HepG2 (cell line): ENCODE measurements around the gene SFMBT1. TPM values are rescaled to one million over a fixed set of nuclear protein-coding genes. Genes with fewer than 3 reads are reported as not detected.

Experiments
- ATAC-seq: fragments of 200-7000 bp; cut with Tn5 transposase; 3 replicates; pipeline ENCODE4 v1.9.1; 2020; ENCODE audit warnings: mild to moderate bottlenecking, moderate library complexity
- BruUV-seq: library from RNA; stranded (reverse); fragments of 400-500 nt; replicated peaks from 2 replicates; lab custom pipeline; 2021; lab: Mats Ljungman, UMichigan
- CTCF ChIA-PET: fragments of 300-600 bp; formaldehyde crosslinking; extraction: SDS; loops from one replicate; lab custom pipeline; 2021; ENCODE audit warnings: low total read pairs, inconsistent platforms, low intra/inter-chr PET ratio; lab: Yijun Ruan, JAX
- POLR2A ChIA-PET: fragments of 350-600 bp; sonication (Branson Sonifier 250); formaldehyde crosslinking; loops from one replicate; lab custom pipeline; 2020; ENCODE audit warnings: antibody characterized with exemption, inconsistent platforms; lab: Yijun Ruan, JAX
- DNase-seq: peaks from one replicate; pipeline ENCODE4 v3.0.0-alpha.2; 2015; ENCODE audit warnings: low spot score
- FAIRE-seq: peaks from 3 replicates; lab custom pipeline; 2011; peaks lifted over from hg19 to GRCh38; lab: Jason Lieb, UNC
- H2AFZ ChIP-seq: one replicate; pipeline ENCODE4 v1.6.1; 2011; ENCODE audit warnings: low read length, inconsistent platforms
- H3K27ac ChIP-seq: fragments of 300-600 bp; 3 replicates; pipeline ENCODE4 v1.8.0; 2011; ENCODE audit warnings: mixed run types, mild to moderate bottlenecking, mixed read lengths, low read length, inconsistent platforms; ENCODE audit not compliant: insufficient read depth; ENCODE audit errors: extremely low read length
- H3K27me3 ChIP-seq, 2 experiments: fragments of 200-600 bp in 1 of 2; 2 replicates in 1 of 2; 3 replicates in 1 of 2; pipeline versions ENCODE4 v1.6.0 to v1.8.0; 2011; ENCODE audit warnings: low read length in 2 of 2, mild to moderate bottlenecking in 2 of 2, moderate library complexity in 2 of 2, inconsistent platforms in 1 of 2; ENCODE audit not compliant: insufficient read depth in 2 of 2, control insufficient read depth in 1 of 2
- H3K36me3 ChIP-seq, 2 experiments: fragments of 200-600 bp in 1 of 2; replicated peaks in 1 of 2; 2 replicates in 1 of 2; 3 replicates in 1 of 2; pipeline versions ENCODE4 v1.5.1 to v1.8.0; 2011; ENCODE audit warnings: low read length in 2 of 2, inconsistent platforms in 1 of 2; ENCODE audit not compliant: insufficient read depth in 2 of 2, control insufficient read depth in 1 of 2
- H3K4me1 ChIP-seq: 2 replicates; pipeline ENCODE4 v1.5.1; 2012; ENCODE audit warnings: low read length, inconsistent platforms; ENCODE audit not compliant: insufficient read depth
- H3K4me2 ChIP-seq: 2 replicates; pipeline ENCODE4 v1.6.0; 2011; ENCODE audit warnings: low read depth, low read length, inconsistent platforms
- H3K4me3 ChIP-seq, 3 experiments: fragments of 200-600 bp in 1 of 3; sonication (generic), shearing (Covaris generic) in 1 of 3; replicated peaks in 1 of 3; 2 replicates each; pipeline ENCODE4 v1.5.1; 2011 to 2016; ENCODE audit warnings: low read length in 3 of 3, inconsistent platforms in 2 of 3, low read depth in 2 of 3, mild to moderate bottlenecking in 2 of 3, control low read depth in 1 of 3, mixed read lengths in 1 of 3; ENCODE audit not compliant: insufficient read depth in 1 of 3
- H3K79me2 ChIP-seq: one replicate; pipeline ENCODE4 v1.6.1; 2011; ENCODE audit warnings: low read length, inconsistent platforms; ENCODE audit not compliant: insufficient read depth
- H3K9ac ChIP-seq: 2 replicates; pipeline ENCODE4 v1.6.0; 2011; ENCODE audit warnings: mild to moderate bottlenecking, low read depth, low read length, inconsistent platforms; ENCODE audit not compliant: insufficient read depth
- H3K9me3 ChIP-seq: 2 replicates; pipeline ENCODE4 v1.5.1; 2012; ENCODE audit warnings: mild to moderate bottlenecking, low read length
- H4K20me1 ChIP-seq: 2 replicates; pipeline ENCODE4 v1.6.0; 2011; ENCODE audit warnings: inconsistent platforms, mild to moderate bottlenecking, low read length, moderate library complexity; ENCODE audit not compliant: insufficient read depth
- ASH2L ChIP-seq: fragments of 300-600, 200-600 bp; sonication (generic); IDR thresholded peaks from 2 replicates; pipeline ENCODE4 v1.7.0; 2017; ENCODE audit warnings: low read depth, mild to moderate bottlenecking, moderate library complexity, mixed read lengths, low read length; ENCODE audit not compliant: insufficient read length
- GABPB1 ChIP-seq: IDR thresholded peaks from 2 replicates; pipeline ENCODE4 v1.6.1; 2016; ENCODE audit warnings: mild to moderate bottlenecking, missing genetic modification reagents, moderate library complexity, missing compliant biosample characterization
- KMT2A ChIP-seq: sonication (generic); formaldehyde crosslinking; IDR thresholded peaks from 2 replicates; pipeline ENCODE4 v1.4.0; 2020; ENCODE audit warnings: missing genetic modification reagents
- KMT2B ChIP-seq: IDR thresholded peaks from 2 replicates; pipeline ENCODE4 v1.6.1; 2016; ENCODE audit warnings: missing genetic modification reagents, missing compliant biosample characterization
- NFRKB ChIP-seq: fragments of 450-650 bp; IDR thresholded peaks from 2 replicates; pipeline ENCODE4 v1.6.1; 2017
- RAD51 ChIP-seq: fragments of 450-650 bp; IDR thresholded peaks from 2 replicates; pipeline ENCODE4 v1.6.1; 2016; ENCODE audit warnings: borderline replicate concordance
- RFX1 ChIP-seq: fragments of 450-650 bp; IDR thresholded peaks from 2 replicates; pipeline ENCODE4 v1.6.1; 2017
- ZFX ChIP-seq: sonication (generic); formaldehyde crosslinking; IDR thresholded peaks from 2 replicates; pipeline ENCODE4 v1.4.0; 2020; ENCODE audit warnings: mild to moderate bottlenecking, low read depth, missing genetic modification reagents, moderate library complexity
- ZNF10 ChIP-seq: sonication (generic); formaldehyde crosslinking; IDR thresholded peaks from 2 replicates; pipeline ENCODE4 v1.4.0; 2020; ENCODE audit warnings: mild to moderate bottlenecking, low read depth, missing genetic modification reagents, borderline replicate concordance
- ZNF24 ChIP-seq: fragments of 450-650 bp; IDR thresholded peaks from 2 replicates; pipeline ENCODE4 v1.6.1; 2017; ENCODE audit warnings: antibody characterized with exemption, mild to moderate bottlenecking
- ZNF264 ChIP-seq: sonication (generic); formaldehyde crosslinking; IDR thresholded peaks from 2 replicates; pipeline ENCODE4 v1.4.0; 2020; ENCODE audit warnings: missing genetic modification reagents
- ZNF547 ChIP-seq: sonication (generic); formaldehyde crosslinking; IDR thresholded peaks from 2 replicates; pipeline ENCODE4 v1.5.1; 2020; ENCODE audit warnings: mild to moderate bottlenecking, missing genetic modification reagents
- WGBS: methylation state at CpG from one replicate; pipeline ENCODE4 v1.1.6; 2017; ENCODE audit warnings: low lambda C conversion rate; 5-methylcytosine and 5-hydroxymethylcytosine counted together
- in situ Hi-C: cut with HindIII; loops from 2 replicates; pipeline ENCODE4 v1.10.0; 2017; ENCODE audit warnings: low pct_unique_long_range_greater_than_20kb; ENCODE audit not compliant: extremely low pct_ligation_motif_present
- intact Hi-C: fragments of 100-400 bp; cut with micrococcal nuclease; formaldehyde crosslinking; loops from one replicate; pipeline ENCODE4 v1.10.0; 2022; ENCODE audit not compliant: unreplicated experiment
- polyA plus RNA-seq, 8 experiments: library from polyadenylated mRNA; depleted of rRNA in 3 of 8; stranded (reverse) in 7 of 8; unstranded in 1 of 8; fragments of >200 nt; fragmentation: Illumina TruSeq in 4 of 8; extraction: Trizol in 4 of 8; gene quantifications; 2 replicates each; pipeline versions ENCODE4 v1.2.1 to v1.2.3, GENCODE V29; 2011 to 2016; ENCODE audit warnings: low read depth in 4 of 8, missing spikeins in 1 of 8, mixed read lengths in 1 of 8; ENCODE audit not compliant: insufficient read depth in 1 of 8
- total RNA-seq, 5 experiments: library from RNA; depleted of rRNA; stranded (reverse); fragments of >200 nt; fragmentation: Illumina TruSeq; extraction: Trizol; gene quantifications; 2 replicates each; pipeline ENCODE4 v1.2.3, GENCODE V29; 2016; ENCODE audit warnings: low read depth in 1 of 5
- TF ChIP-seq, protein P1 (sequence below), 2 experiments: IDR thresholded peaks; 2 replicates each; pipeline ENCODE4 v1.6.1; 2011 to 2012; ENCODE audit warnings: low read length in 2 of 2, borderline replicate concordance in 1 of 2, low read depth in 1 of 2, mild to moderate bottlenecking in 1 of 2, moderate library complexity in 1 of 2
- TF ChIP-seq, protein P2 (sequence below): sonication (generic); formaldehyde crosslinking; IDR thresholded peaks from 2 replicates; pipeline ENCODE4 v1.9.0; 2021; ENCODE audit warnings: mild to moderate bottlenecking, missing genetic modification reagents
- TF ChIP-seq, protein P3 (sequence below): IDR thresholded peaks from 2 replicates; pipeline ENCODE4 v1.6.1; 2016; ENCODE audit warnings: low read depth, control low read depth

SFMBT1 gene
- total and polyA plus RNA-seq, 2 of the 13 experiments (the other 11 are each of a cell fraction or from before 2014, with no cell fraction given), result 3.8 to 12.8 TPM

DNA sequence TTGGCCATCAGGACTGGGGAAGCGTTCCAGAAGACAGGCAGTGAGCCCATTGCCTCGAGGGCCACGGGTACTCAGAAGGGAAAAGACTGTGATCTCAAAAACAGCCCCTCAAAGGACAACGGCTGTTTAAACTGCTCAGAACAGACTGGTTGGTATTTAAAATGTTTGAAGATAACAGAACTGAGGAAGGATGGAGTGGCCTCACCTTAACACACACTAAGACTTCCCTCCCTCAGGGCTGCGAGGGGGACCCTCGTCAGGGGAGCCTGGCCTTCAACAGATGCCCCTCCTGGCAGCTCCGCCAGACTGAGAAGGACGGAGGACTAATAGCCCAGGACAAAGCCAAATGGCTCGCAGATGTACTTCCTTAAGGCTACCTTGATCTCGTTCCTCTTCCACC lies 151.1 kb downstream of the SFMBT1 start:
- peaks cover 12% of the 10 kb centered on the region for H3K79me2 ChIP-seq
- no peaks in the 10 kb centered on the region; a peak in 1 of 5 replicates for H3K36me3 ChIP-seq
- no peaks in the 10 kb centered on the region for H3K27me3 ChIP-seq
- no peak for DNase-seq
- intact Hi-C loops (loop anchor here (5.0 kb wide), 1 partner anchor 42 kb away; no protein-coding TSS in a partner anchor), in situ Hi-C loops (no loop called here)
- no TSS peak for BruUV-seq
- peak overlapping the region; percentile 56 for H3K27ac ChIP-seq
- no peak overlapping the region for H2AFZ ChIP-seq
- no peak for FAIRE-seq
- H4K20me1 ChIP-seq, result no peaks in the 10 kb centered on the region
- H3K4me3 ChIP-seq, result no peak overlapping the region
- no peak overlapping the region for H3K9ac ChIP-seq
- 91% methylated on average over 9 of the region's 10 CpGs for whole genome bisulfite sequencing
- no peak for ATAC-seq
- ChIA-PET CTCF (no interaction called here), POLR2A (no interaction called here)
- H3K4me2 ChIP-seq, result no peak overlapping the region
- peaks cover 66% of the 10 kb centered on the region for H3K4me1 ChIP-seq
- no peaks in the 10 kb centered on the region for H3K9me3 ChIP-seq
- no peak for TF ChIP-seq RAD51
- TF ChIP-seq, protein P1, sequence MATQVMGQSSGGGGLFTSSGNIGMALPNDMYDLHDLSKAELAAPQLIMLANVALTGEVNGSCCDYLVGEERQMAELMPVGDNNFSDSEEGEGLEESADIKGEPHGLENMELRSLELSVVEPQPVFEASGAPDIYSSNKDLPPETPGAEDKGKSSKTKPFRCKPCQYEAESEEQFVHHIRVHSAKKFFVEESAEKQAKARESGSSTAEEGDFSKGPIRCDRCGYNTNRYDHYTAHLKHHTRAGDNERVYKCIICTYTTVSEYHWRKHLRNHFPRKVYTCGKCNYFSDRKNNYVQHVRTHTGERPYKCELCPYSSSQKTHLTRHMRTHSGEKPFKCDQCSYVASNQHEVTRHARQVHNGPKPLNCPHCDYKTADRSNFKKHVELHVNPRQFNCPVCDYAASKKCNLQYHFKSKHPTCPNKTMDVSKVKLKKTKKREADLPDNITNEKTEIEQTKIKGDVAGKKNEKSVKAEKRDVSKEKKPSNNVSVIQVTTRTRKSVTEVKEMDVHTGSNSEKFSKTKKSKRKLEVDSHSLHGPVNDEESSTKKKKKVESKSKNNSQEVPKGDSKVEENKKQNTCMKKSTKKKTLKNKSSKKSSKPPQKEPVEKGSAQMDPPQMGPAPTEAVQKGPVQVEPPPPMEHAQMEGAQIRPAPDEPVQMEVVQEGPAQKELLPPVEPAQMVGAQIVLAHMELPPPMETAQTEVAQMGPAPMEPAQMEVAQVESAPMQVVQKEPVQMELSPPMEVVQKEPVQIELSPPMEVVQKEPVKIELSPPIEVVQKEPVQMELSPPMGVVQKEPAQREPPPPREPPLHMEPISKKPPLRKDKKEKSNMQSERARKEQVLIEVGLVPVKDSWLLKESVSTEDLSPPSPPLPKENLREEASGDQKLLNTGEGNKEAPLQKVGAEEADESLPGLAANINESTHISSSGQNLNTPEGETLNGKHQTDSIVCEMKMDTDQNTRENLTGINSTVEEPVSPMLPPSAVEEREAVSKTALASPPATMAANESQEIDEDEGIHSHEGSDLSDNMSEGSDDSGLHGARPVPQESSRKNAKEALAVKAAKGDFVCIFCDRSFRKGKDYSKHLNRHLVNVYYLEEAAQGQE (IDR thresholded peaks at IDR 0.05; ENCODE audit: borderline replicate concordance in 1 of 2, low read depth in 1 of 2, low read length in 2 of 2), result no peak
- no peak for TF ChIP-seq ZNF24
- TF ChIP-seq KMT2B (CRISPR knock-in tag), result no peak
- no peak for TF ChIP-seq ZFX (CRISPR knock-in tag)
- TF ChIP-seq NFRKB, result no peak
- TF ChIP-seq, protein P2, sequence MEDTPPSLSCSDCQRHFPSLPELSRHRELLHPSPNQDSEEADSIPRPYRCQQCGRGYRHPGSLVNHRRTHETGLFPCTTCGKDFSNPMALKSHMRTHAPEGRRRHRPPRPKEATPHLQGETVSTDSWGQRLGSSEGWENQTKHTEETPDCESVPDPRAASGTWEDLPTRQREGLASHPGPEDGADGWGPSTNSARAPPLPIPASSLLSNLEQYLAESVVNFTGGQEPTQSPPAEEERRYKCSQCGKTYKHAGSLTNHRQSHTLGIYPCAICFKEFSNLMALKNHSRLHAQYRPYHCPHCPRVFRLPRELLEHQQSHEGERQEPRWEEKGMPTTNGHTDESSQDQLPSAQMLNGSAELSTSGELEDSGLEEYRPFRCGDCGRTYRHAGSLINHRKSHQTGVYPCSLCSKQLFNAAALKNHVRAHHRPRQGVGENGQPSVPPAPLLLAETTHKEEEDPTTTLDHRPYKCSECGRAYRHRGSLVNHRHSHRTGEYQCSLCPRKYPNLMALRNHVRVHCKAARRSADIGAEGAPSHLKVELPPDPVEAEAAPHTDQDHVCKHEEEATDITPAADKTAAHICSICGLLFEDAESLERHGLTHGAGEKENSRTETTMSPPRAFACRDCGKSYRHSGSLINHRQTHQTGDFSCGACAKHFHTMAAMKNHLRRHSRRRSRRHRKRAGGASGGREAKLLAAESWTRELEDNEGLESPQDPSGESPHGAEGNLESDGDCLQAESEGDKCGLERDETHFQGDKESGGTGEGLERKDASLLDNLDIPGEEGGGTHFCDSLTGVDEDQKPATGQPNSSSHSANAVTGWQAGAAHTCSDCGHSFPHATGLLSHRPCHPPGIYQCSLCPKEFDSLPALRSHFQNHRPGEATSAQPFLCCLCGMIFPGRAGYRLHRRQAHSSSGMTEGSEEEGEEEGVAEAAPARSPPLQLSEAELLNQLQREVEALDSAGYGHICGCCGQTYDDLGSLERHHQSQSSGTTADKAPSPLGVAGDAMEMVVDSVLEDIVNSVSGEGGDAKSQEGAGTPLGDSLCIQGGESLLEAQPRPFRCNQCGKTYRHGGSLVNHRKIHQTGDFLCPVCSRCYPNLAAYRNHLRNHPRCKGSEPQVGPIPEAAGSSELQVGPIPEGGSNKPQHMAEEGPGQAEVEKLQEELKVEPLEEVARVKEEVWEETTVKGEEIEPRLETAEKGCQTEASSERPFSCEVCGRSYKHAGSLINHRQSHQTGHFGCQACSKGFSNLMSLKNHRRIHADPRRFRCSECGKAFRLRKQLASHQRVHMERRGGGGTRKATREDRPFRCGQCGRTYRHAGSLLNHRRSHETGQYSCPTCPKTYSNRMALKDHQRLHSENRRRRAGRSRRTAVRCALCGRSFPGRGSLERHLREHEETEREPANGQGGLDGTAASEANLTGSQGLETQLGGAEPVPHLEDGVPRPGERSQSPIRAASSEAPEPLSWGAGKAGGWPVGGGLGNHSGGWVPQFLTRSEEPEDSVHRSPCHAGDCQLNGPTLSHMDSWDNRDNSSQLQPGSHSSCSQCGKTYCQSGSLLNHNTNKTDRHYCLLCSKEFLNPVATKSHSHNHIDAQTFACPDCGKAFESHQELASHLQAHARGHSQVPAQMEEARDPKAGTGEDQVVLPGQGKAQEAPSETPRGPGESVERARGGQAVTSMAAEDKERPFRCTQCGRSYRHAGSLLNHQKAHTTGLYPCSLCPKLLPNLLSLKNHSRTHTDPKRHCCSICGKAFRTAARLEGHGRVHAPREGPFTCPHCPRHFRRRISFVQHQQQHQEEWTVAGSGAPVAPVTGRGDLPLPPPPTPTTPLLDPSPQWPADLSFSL (CRISPR knock-in tag), result no peak
- TF ChIP-seq RFX1, result no peak
- TF ChIP-seq ZNF10, result no peak
- no peak for TF ChIP-seq GABPB1 (CRISPR knock-in tag)
- TF ChIP-seq, protein P3, sequence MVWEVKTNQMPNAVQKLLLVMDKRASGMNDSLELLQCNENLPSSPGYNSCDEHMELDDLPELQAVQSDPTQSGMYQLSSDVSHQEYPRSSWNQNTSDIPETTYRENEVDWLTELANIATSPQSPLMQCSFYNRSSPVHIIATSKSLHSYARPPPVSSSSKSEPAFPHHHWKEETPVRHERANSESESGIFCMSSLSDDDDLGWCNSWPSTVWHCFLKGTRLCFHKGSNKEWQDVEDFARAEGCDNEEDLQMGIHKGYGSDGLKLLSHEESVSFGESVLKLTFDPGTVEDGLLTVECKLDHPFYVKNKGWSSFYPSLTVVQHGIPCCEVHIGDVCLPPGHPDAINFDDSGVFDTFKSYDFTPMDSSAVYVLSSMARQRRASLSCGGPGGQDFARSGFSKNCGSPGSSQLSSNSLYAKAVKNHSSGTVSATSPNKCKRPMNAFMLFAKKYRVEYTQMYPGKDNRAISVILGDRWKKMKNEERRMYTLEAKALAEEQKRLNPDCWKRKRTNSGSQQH (CRISPR knock-in tag), result no peak
- no peak for TF ChIP-seq ZNF264
- TF ChIP-seq ZNF547 (CRISPR knock-in tag), result no peak
- TF ChIP-seq KMT2A (CRISPR knock-in tag), result no peak
- TF ChIP-seq ASH2L, result no peak
